ENCODE measurements around the gene DSCAM. TPM values are rescaled to one million over a fixed set of nuclear protein-coding genes. Genes with fewer than 3 reads are reported as not detected.

Gene DSCAM
- total RNA-seq, 1 experiment from 2014 or later, result not detected

- Histone ChIP-seq H3K9me2 (ENCODE audit: insufficient read depth) (no peaks in the 10 kb centered on the region), H3K27ac (ENCODE audit: low read depth, low read length) (no peak overlapping the region), H3K79me2 (ENCODE audit: insufficient read depth, low read length) (no peaks in the 10 kb centered on the region), H2AFZ (ENCODE audit: low read depth, low read length, poor library complexity, severe bottlenecking) (no peak overlapping the region), H3K36me3 (ENCODE audit: control insufficient read depth in 1 of 2, insufficient read depth in 2 of 2, low read length in 2 of 2) (no peaks in the 10 kb centered on the region), H3K4me3 (replicated peaks in 1 of 2; ENCODE audit: low read depth in 1 of 2, low read length in 2 of 2) (no peak overlapping the region), H3K9ac (ENCODE audit: low read length) (no peak overlapping the region), H4K20me1 (ENCODE audit: insufficient read depth) (no peaks in the 10 kb centered on the region), H3K27me3 (ENCODE audit: insufficient read depth, low read length) (no peaks in the 10 kb centered on the region), H3K4me2 (ENCODE audit: low read length) (no peak overlapping the region), H3K4me1 (ENCODE audit: control insufficient read depth in 1 of 2, insufficient read depth in 2 of 2, low read length in 2 of 2) (no peaks in the 10 kb centered on the region), H3K9me3 (ENCODE audit: control insufficient read depth in 1 of 2, insufficient read depth in 1 of 2, low read depth in 1 of 2, low read length in 2 of 2) (peaks cover 26 to 27% of the 10 kb centered on the region in 2 experiments; a peak in 2 of 4 replicates)
- TF ChIP-seq EZH2phosphoT487 (IDR thresholded peaks at IDR 0.05; ENCODE audit: borderline replicate concordance), result no peak
- TF ChIP-seq JUND (IDR thresholded peaks at IDR 0.05), result no peak
- TF ChIP-seq TCF7L2 (IDR thresholded peaks at IDR 0.05; ENCODE audit: borderline replicate concordance, extremely low read depth, insufficient read depth, insufficient read length), result no peak
- TF ChIP-seq POLR2A (IDR thresholded peaks at IDR 0.05; ENCODE audit: borderline replicate concordance, extremely low read depth, insufficient read depth, insufficient read length), result no peak
- no peak for TF ChIP-seq SRF (IDR thresholded peaks at IDR 0.05; ENCODE audit: low read depth)
- TF ChIP-seq CBX3 (IDR thresholded peaks at IDR 0.05; ENCODE audit: low read depth), result no peak
- TF ChIP-seq EGR1 (IDR thresholded peaks at IDR 0.05; ENCODE audit: low read depth), result no peak
- TF ChIP-seq SP1 (IDR thresholded peaks at IDR 0.05; ENCODE audit: low read depth), result no peak
- TF ChIP-seq YY1 (IDR thresholded peaks at IDR 0.05; ENCODE audit: extremely low read depth, insufficient replicate concordance, low read depth, low read length), result no peak
- TF ChIP-seq, protein P1, sequence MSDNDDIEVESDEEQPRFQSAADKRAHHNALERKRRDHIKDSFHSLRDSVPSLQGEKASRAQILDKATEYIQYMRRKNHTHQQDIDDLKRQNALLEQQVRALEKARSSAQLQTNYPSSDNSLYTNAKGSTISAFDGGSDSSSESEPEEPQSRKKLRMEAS (IDR thresholded peaks at IDR 0.05), result no peak
- TF ChIP-seq POLR2AphosphoS5 (IDR thresholded peaks at IDR 0.05; ENCODE audit: low read depth, low read length), result no peak
- no peak for TF ChIP-seq ZBTB33 (IDR thresholded peaks at IDR 0.05; ENCODE audit: extremely low read depth, insufficient replicate concordance, low read length)
- TF ChIP-seq FOSL1 (IDR thresholded peaks at IDR 0.05; ENCODE audit: low read depth), result no peak
- TF ChIP-seq SIN3A (IDR thresholded peaks at IDR 0.05; ENCODE audit: low read depth), result no peak
- TF ChIP-seq CEBPB (IDR thresholded peaks at IDR 0.05; ENCODE audit: low read depth), result no peak
- TF ChIP-seq ELF1 (IDR thresholded peaks at IDR 0.05; ENCODE audit: borderline replicate concordance, low read depth), result no peak
- ChIA-PET POLR2A (no interaction called here), CTCF (no interaction called here), RAD21 (ENCODE audit: low non-redundant PET in 1 of 2, low total read pairs in 2 of 2, uncharacterized antibody in 2 of 2, unreplicated experiment in 2 of 2) (no interaction called here)
- ATAC-seq, result no peak
- no peak for DNase-seq (ENCODE audit: low read depth, low spot score)
- intact Hi-C loops (cut with micrococcal nuclease), result no loop called here
- BruUV-seq (replicated peaks), result no TSS peak
Measured at GRCh38 chr21:40457741-40458140, 389.2 kb downstream of the DSCAM start.

Measured in HCT116 (cell line).